Upper lobe of left lung (tissue), 6 donors: ENCODE data around the gene EPHA2. TPM values are rescaled to one million over a fixed set of nuclear protein-coding genes. Genes with fewer than 3 reads are reported as not detected.

Source experiments
- ATAC-seq, 2 donors: fragments of 200-7000 bp; cut with Tn5 transposase; one replicate each; pipeline ENCODE4 v1.9.1; 2022; ENCODE audit warnings: mild to moderate bottlenecking in 2 of 2, moderate library complexity in 2 of 2; ENCODE audit not compliant: low FRiP score in 2 of 2
- DNase-seq, 2 donors: peaks; one replicate each; pipeline ENCODE4 v3.0.0-alpha.2; 2019 to 2020
- H3K27ac ChIP-seq, 4 donors: fragments of 200-600 bp; sonication (generic); one replicate each; pipeline ENCODE4 v1.5.1; 2016 to 2019
- H3K27me3 ChIP-seq, 4 donors: fragments of 200-600 bp; sonication (generic); one replicate each; pipeline ENCODE4 v1.5.1; 2017 to 2019
- H3K36me3 ChIP-seq, 4 donors: fragments of 200-600 bp; sonication (generic); one replicate each; pipeline ENCODE4 v1.5.1; 2016 to 2019
- H3K4me1 ChIP-seq, 4 donors: fragments of 200-600 bp; sonication (generic); one replicate each; pipeline ENCODE4 v1.5.1; 2018 to 2019
- H3K4me3 ChIP-seq, 4 donors: fragments of 200-600 bp; sonication (generic); one replicate each; pipeline ENCODE4 v1.5.1; 2017 to 2019; ENCODE audit warnings: mild to moderate bottlenecking in 2 of 4, moderate library complexity in 1 of 4
- H3K9me3 ChIP-seq, 4 donors: fragments of 200-600 bp; sonication (generic); one replicate each; pipeline ENCODE4 v1.5.1; 2018 to 2019
- EP300 ChIP-seq, 4 donors: sonication (generic); formaldehyde crosslinking; IDR thresholded peaks; one replicate each; pipeline ENCODE4 v1.5.1; 2017; ENCODE audit warnings: antibody characterized with exemption in 4 of 4, control low read depth in 2 of 4
- POLR2A ChIP-seq, 4 donors: fragments of 450-650 bp; IDR thresholded peaks; one replicate each; pipeline ENCODE4 v1.5.1; 2016 to 2017; ENCODE audit warnings: antibody characterized with exemption in 4 of 4, mild to moderate bottlenecking in 2 of 4
- POLR2AphosphoS5 ChIP-seq, 2 donors: sonication (generic); formaldehyde crosslinking; IDR thresholded peaks; one replicate each; pipeline ENCODE4 v1.5.1; 2017; ENCODE audit warnings: antibody characterized with exemption in 2 of 2
- WGBS, 2 donors: methylation state at CpG; one replicate each; pipeline ENCODE4 v1.1.5; 2017 to 2018; 5-methylcytosine and 5-hydroxymethylcytosine counted together
- total RNA-seq, 6 donors: library from RNA; depleted of rRNA in 4 of 6; stranded (reverse); fragments of >200 nt in 4 of 6; gene quantifications; one replicate each; pipeline versions ENCODE4 v1.1.0 to v1.2.1, GENCODE V29; 2016 to 2021
- TF ChIP-seq, protein P1 (sequence below), 6 experiments: fragments of 450-650 bp in 4 of 6; fragments of 200-600 bp in 2 of 6; sonication (generic) in 2 of 6; IDR thresholded peaks; one replicate each; pipeline ENCODE4 v1.5.1; 2016 to 2019; ENCODE audit warnings: antibody characterized with exemption in 6 of 6
- donor health status: DM: no; HTN: no; CAD: no; lungs with moderate emphysema.
- donor health status: DM: no; HTN: yes; CAD: no; lungs with severe emphysema.

The EPHA2 gene
- total RNA-seq, 6 donors from 2014 or later: 21.0 to 66.3 (median 38.7) TPM

DNA sequence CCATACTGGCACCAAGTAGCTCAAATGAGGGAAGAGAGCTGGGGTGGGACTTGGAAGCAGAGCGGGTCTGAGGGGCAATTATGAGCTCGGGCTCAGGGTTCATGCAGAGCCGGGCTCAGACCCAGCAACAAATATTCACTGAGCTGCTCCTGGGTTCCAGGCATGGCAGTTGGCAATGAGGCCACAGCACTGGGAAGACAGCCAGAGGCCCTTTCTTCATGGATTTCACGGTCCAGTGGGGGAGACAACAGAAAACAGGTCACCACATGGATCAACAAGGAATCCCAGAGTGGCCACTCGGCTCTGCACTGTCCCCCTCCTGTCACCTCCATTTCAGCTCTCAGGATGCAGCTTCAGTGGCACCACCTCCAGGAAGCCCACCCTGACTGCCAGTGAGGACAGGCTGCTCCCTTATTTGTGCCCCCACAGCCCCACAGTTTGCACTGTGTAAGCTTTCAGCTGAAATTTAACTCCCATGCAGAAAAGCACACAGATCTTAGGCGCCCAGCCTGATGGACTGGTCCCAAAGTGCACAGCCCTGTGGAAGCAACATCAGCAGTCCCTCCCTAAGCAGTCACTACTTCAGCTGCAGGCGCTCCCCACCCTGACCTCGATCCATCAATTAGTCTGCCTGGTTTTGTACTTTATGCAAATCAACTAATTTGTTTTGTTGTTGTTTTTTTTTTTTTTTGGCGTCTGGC is 34.2 kb upstream of the EPHA2 start:
- DNase-seq: no peak
- Histone ChIP-seq H3K4me1 (peaks cover 4 to 9% (median 4%) of the 10 kb centered on the region in 4 donors), H3K36me3 (no peaks in the 10 kb centered on the region), H3K4me3 (no peak overlapping the region), H3K27me3 (no peaks in the 10 kb centered on the region), H3K9me3 (no peaks in the 10 kb centered on the region), H3K27ac (no peak overlapping the region)
- whole genome bisulfite sequencing, 2 donors: 67 to 72% methylated on average over 6 to 9 of the region's 9 CpGs
- TF ChIP-seq, protein P1, sequence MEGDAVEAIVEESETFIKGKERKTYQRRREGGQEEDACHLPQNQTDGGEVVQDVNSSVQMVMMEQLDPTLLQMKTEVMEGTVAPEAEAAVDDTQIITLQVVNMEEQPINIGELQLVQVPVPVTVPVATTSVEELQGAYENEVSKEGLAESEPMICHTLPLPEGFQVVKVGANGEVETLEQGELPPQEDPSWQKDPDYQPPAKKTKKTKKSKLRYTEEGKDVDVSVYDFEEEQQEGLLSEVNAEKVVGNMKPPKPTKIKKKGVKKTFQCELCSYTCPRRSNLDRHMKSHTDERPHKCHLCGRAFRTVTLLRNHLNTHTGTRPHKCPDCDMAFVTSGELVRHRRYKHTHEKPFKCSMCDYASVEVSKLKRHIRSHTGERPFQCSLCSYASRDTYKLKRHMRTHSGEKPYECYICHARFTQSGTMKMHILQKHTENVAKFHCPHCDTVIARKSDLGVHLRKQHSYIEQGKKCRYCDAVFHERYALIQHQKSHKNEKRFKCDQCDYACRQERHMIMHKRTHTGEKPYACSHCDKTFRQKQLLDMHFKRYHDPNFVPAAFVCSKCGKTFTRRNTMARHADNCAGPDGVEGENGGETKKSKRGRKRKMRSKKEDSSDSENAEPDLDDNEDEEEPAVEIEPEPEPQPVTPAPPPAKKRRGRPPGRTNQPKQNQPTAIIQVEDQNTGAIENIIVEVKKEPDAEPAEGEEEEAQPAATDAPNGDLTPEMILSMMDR (IDR thresholded peaks at IDR 0.05): no peak
- TF ChIP-seq POLR2AphosphoS5 (IDR thresholded peaks at IDR 0.05) (no peak), EP300 (IDR thresholded peaks at IDR 0.05) (no peak), POLR2A (IDR thresholded peaks at IDR 0.05) (no peak)
- ATAC-seq: peak in 1 of 2 donors; percentile 4

DNA sequence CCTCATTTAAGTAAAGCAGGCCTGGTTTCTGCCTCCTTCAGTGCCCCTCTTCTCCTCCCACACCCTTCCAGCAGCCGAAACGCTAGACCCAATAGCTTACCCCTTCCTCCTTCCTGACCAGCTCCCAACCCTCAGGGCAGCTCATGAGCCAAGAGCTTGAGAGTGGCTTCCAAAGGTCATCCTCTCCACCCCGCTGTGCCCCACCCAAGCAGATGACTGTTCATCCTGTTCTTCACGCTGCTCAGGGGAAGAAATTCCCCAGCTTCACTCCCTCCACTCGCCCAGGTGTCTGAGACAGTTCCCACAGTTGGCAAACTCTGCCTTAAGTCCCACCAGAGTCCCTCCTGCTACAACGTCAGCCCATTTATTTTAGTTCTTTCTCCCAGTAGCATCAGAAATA is 33.1 kb upstream of the EPHA2 start:
- ATAC-seq (peak in 1 of 2 donors; percentile 57), DNase-seq (no peak)
- Histone ChIP-seq H3K36me3 (no peaks in the 10 kb centered on the region), H3K4me1 (peaks cover 4 to 11% (median 5%) of the 10 kb centered on the region in 4 donors), H3K9me3 (no peaks in the 10 kb centered on the region), H3K4me3 (no peak overlapping the region), H3K27ac (no peak overlapping the region), H3K27me3 (no peaks in the 10 kb centered on the region)
- TF ChIP-seq POLR2AphosphoS5 (IDR thresholded peaks at IDR 0.05) (no peak), EP300 (IDR thresholded peaks at IDR 0.05) (no peak), POLR2A (IDR thresholded peaks at IDR 0.05) (no peak)
- TF ChIP-seq, protein P1 (IDR thresholded peaks at IDR 0.05): no peak
- 40 to 42% methylated on average over 6 of the region's 6 CpGs for WGBS, 2 donors

DNA sequence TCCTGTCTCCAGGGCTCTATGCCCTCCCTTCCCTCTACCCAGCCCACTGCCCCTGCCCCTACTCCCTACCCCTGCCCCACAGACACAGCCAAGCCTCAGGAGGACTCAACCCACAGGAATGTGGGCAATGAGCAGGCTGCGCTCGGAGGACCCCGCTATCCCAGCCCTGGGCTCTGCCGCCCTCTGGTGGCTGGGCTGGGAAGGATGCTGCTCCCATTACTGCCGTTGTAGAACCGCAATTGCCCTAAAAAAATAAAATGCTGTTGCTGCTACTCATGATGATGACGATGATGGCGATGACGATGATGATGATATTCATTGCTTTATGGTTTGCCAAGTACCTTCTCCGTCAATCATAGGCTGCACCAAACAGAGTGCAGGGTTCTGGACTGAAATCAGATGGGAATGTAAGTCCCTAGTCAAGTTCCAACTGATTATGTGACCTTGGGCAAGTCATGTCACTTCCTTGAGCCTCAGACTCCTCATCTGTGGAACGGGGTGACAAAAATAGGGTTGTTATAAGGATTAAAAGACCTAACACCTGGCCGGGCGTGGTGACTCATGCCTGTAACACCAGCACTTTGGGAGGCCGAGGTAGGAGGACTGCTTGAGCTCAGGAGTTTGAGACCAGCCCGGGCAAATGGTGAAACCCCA is 32.0 kb upstream of the EPHA2 start:
- WGBS, 2 donors: 22 to 30% methylated on average over 10 to 15 of the region's 15 CpGs
- Histone ChIP-seq H3K4me1 (peaks cover 8 to 18% (median 12%) of the 10 kb centered on the region in 4 donors), H3K9me3 (no peaks in the 10 kb centered on the region), H3K4me3 (no peak overlapping the region), H3K27me3 (no peaks in the 10 kb centered on the region), H3K36me3 (no peaks in the 10 kb centered on the region), H3K27ac (no peak overlapping the region)
- peak; percentile 75 to 93 for DNase-seq
- peak; percentile 66 to 88 for ATAC-seq
- TF ChIP-seq POLR2AphosphoS5 (IDR thresholded peaks at IDR 0.05): no peak
- no peak for TF ChIP-seq EP300 (IDR thresholded peaks at IDR 0.05)
- TF ChIP-seq, protein P1 (IDR thresholded peaks at IDR 0.05): peak; percentile 89 to 96 (median 94)
- no peak for TF ChIP-seq POLR2A (IDR thresholded peaks at IDR 0.05)

DNA sequence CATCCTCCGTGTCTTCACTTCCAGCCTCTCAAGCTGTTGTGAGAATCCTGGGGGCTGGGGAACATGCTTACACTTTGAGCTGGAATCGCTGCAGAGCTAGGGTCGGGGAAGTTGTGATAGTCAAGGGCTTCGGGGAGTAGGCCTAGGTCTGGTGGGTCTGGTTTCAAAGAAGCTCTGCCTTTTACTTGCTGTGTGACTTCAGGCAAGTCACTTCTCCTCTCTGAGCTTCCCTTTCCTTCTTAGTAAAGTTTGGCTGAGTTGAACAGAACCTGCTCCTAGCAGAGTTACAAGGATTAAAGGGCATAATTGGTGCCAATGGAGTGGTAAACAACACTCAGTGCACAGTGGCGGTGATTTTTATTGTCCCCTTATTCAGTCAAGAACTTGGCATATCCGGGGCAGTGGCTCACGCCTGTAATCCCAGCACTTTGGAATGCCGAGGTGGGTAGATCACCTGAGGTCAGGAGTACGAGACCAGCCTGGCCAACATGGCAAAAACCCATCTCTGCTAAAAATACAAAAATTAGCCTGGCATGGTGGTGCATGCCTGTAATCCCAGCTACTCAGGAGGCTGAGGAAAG is 30.9 kb upstream of the EPHA2 start:
- Histone ChIP-seq H3K27me3 (no peaks in the 10 kb centered on the region), H3K9me3 (no peaks in the 10 kb centered on the region), H3K4me3 (no peak overlapping the region), H3K4me1 (peaks cover 17 to 29% (median 23%) of the 10 kb centered on the region in 4 donors), H3K36me3 (no peaks in the 10 kb centered on the region), H3K27ac (no peak overlapping the region)
- DNase-seq (no peak), ATAC-seq (no peak)
- WGBS, 2 donors: 80 to 84% methylated on average over 9 of the region's 9 CpGs
- TF ChIP-seq, protein P1 (IDR thresholded peaks at IDR 0.05): no peak
- no peak for TF ChIP-seq POLR2A (IDR thresholded peaks at IDR 0.05)
- TF ChIP-seq POLR2AphosphoS5 (IDR thresholded peaks at IDR 0.05): no peak
- TF ChIP-seq EP300 (IDR thresholded peaks at IDR 0.05): no peak
